GM18873 (cell line): ENCODE results near the gene DLX3.

Source experiments
- ATAC-seq: cut with Tn5 transposase; IDR thresholded peaks from one replicate; pipeline ENCODE4 v1.9.1; 2021; ENCODE audit warnings: mild to moderate bottlenecking, moderate library complexity, moderate number of reproducible peaks; ENCODE audit not compliant: unreplicated experiment, low FRiP score

DLX3 gene

DNA sequence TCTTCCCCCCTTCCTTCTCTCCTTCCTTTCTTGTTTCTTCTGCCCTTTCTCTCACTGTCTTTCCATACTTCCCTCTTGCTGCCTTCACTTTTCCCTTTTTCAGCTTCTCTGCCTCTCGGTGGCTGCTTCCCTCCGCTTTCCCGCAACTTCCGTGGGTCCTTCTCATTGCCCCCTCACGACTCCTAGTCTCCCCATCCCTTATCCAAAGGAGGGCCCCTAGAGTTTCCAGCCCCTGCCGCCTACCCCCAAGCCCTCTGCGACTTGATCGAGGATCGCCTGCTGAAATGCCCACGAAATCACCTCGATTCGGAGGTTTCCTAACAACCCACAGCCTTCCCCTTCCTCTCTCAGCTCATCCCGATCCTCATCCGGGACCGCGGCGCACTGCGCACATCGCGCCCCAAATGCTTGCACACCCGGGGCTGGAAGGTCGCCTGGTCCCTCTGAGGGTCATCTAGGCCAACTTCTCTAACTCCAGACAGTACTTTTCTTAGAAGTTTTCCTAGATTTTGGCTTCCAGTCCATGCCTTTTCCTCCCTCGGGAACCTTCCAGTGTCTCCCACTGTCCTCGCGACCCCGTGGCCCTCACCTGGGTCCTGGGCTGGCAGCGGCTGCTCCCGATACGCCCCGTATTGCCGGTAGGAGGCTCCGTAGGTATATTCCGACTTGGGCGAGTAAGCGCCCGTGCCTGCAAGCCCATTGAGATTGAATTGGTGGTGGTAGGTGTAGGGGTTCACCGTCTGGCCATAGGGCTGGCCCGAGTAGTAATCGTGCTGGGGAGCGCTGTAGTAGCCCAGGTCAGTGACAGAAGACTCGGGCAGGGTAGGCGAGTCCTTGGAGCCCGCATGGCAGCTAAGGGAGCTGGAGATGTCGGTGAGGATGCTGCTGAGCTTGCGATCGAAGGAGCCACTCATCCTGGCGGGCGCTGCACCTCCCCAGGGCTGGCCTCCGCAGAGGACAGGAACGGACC, 654 bp downstream of the DLX3 start:
- ATAC-seq, result no peak

DNA sequence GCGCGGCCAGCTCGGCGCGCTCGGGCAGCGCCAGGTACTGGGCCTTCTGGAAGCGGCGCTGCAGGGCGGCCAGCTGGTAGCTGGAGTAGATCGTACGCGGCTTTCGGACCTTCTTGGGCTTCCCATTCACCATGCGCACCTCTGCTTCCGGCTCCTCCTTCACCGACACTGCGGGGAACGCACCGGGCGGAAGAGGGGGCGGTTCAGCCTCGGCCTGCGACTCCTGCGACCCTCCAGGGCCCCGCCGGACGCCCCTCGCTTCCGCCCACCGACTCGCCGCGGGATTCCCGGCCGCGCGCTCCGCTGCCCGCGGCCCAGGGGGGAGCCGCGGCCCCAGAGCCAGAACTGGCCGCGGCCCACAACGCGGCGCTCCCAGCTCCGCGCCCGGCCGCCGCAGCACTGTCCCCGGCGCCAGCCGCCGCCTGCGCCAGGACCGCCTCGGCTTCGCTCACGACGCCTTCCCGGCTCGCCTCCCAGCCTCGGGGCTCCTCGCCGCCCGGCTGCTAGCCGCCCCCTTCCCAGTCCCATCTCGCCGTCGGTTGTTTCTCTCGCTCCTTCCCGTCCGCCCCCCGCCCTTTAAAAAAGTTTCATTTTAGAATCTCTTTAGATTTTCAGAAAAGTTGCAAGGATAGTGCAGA, 1.5 kb downstream of the DLX3 start:
- no peak for ATAC-seq

DNA sequence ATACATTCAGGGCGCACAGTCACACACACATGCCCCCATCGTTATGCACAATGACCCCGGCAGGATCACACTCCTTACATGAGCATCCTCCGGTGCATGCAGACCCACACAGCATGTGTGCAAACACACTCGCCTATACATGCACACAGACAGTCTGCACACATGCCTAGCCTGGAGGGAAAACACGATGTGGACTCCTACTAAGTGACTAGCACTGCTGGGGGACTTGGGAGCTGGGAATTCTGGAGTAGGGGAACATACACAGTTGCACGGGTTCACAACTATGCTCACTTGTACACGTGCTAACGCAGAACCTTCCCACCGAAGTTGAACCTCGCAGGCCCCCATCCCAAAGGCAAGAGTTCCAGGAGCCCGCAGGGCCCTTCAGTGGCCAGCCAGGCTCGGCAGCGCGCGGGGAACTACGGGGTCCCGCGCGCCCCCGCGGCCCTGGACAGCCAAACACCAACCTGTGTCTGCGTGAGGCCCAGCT, 2.0 kb downstream of the DLX3 start:
- no peak for ATAC-seq

DNA sequence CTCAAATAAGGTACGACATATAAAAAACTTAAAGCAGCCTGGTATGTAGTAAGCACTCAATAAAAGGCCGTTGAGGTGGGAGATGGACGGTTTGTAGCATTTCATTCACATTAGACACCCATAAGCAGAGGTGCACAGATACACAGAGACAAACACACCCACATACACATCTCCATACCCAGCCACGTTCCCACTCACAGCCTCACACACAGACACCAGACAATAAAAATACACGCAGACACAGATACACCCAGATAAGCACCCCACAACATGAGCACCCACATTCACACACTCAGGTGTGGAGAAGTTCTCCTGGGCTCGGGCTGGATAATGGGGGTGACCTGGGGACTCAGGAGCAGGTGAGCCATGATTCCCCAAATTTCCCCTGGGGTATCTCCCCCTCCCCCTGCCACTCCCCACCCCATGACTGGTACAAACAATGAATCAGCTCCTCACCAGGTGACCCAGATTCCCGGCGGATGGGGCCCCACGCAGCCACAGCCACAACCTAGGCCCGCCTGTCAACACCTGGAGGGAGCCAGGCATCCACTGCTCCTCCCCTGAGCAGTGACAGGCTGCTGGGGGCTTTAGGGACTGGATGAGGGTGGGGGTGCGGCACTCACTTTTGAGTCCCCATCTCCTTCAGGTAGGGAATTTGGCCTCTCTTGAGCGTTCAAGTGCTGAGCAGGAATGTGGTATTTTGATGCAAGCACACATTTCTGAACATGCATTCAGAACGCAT, 2.7 kb downstream of the DLX3 start:
- ATAC-seq, result no peak

DNA sequence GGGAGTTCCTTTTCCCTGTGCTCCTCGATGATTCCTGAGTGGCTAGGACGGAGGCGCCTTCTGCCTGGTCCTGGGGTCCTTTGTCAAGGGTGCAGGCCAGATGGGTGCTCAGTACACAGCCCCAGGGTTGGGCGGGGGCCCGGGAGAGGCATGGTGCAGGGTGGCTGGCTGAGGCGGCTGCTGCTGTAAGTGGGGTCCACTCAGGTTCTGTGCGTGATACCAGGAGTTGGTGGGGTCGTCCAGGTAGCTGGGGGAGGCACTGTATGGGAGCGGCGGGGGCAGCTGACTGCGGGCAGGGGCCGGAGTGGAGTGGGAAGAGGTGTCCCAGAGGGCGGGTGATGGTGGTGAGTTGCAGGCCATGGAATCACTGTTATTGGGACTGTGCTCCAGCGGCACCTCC, 3.6 kb downstream of the DLX3 start:
- ATAC-seq, result no peak

DNA sequence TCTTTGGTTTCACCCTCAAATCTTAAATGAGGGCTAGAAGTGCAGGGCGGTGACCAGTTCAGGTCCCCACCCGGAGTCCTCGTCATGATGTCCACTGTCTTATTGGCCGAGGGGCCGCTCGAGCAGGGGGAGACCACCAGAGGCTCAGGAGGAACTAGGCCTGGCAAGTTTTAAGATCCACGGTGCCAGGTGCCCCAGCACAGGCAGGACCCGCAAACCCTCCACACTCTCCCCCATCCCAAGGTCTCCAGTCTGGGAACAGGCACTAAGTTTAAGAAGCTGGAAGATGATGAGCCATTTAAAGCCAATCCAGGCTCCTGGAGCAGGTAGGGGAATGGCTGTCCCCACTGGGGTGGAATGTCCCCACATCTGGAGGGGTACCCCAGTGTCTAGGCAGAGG, 4.1 kb downstream of the DLX3 start:
- no peak for ATAC-seq

DNA sequence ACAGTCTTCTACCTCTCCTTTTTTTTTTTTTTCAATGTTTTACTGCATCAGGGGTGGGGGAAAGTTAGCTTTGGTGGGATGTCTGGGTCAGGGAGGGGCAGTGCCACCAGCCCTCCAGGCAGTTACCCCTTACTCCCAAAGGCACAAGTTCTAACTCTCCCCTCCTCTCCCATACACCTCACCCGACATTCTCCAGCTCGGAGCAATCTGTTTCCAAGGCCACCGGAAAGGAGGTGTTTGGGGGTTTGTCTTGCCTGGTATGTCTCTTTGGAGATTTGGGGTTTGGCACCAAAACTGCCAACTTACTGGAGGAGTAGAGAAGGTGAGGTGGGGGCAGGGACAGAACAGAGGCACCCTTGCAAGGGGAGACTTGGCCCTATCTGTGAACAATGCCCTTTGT, 4.7 kb downstream of the DLX3 start:
- no peak for ATAC-seq

DNA sequence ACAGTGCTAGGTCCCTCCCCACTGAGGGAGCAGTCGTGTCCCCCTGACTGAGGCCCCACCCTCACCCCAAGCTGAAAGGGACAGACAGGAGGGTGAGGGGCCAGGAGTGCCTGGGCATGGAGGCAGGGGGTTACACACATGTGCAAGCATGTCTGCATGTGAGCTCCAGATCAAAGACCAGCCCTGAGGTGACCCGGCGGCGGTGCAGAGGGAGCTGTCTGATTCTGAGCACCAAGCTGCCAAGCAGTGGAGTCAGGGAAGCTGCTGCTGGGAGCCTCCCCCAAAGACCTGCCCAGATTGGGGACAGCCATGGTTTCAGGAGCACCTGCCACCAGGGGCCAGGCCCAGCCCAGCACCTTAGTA, 5.5 kb downstream of the DLX3 start:
- ATAC-seq, result no peak

DNA sequence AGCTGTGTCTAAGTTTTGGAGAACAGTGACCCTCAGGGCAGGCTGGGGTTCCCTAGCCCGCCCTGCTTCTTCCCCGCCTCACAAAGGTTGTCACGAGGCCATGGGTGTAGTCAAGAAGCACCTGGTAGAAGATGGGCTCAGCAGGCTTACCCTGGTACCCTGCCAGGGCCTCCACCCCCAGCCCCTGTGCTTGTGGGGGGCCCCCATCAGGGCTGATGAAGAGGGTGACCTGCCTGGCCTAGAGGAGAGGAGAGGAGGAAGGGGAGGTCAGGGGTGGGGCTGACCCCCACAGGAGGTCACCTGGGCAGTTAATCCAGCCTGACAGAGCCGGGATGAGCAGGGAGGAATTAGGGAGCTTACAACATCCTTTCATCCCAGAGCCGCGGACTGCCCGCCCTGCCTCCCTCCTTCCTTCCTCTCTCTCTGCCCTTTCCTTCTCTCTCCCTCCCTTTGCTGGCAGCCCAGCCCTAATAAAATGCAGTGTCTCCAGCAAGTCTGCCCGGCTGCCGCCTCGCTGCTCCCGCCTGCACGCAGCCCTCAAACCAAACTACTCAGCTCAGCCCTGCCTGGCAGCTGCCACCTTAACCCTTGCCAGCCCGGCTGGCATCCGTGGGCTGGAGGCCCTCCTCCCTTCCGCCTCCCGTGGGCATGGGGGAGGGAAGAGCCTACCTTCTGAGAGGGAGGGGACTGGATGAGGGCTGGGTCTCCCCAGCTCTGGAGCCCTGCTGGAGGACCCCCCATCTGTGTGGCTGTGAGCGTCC, 7.2 kb downstream of the DLX3 start:
- ATAC-seq, result no peak

DNA sequence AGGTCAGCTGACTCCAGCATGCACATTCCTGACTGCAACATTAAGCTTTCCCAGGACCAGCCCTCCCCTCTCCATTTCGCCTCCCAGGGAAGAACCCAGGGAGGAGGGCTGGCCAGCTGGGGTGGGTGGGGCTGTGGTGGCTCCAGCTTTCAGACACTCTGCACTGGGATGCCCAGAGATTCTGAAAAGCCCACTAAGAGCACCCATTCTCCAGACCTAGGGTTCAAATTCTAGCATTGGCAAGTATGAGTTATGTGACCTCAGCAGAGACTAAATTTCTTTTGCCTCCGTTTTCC, 7.8 kb downstream of the DLX3 start:
- no peak for ATAC-seq

DNA sequence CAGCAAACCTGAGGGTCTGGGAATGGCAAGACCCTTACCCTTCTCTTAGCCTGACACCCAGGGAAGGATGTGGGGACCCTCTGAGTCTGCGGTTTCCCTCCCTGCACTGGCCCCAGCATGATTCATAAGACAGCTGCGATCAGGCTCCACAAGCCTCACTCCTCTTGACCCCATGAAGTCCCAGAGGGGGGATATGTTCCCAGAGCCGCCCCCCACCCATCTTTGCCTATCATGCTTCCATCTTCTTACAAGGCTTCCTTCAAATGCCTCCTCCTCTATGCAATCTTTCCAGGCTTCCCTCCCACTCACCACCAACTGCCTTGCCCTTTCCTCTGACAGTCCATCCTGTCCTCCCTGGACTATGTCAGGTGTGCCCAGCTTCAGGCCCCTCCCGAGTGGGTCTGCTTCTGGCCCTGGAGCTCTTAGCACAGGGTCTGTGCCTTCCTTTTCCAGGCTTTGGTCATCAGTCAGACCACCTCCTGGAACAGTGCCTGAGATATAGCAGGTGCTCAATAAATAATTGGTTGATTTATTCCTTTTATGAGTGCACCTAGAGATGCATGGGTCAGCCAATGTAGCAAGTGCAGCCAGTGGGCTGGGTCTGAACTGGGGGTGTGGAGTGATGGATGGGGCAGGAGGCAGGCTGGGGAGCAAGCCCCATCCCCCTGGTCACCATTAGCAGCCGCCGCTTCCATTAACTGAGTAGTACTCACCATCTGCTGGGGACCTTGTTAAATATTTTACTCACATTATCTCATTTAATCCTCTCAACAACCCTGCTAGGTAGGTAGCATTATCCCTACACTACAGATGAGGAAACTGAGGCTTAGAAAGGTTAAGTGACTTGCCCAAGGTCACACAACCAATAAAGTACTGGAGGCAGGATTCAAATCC, 8.4 kb downstream of the DLX3 start:
- ATAC-seq, result no peak

DNA sequence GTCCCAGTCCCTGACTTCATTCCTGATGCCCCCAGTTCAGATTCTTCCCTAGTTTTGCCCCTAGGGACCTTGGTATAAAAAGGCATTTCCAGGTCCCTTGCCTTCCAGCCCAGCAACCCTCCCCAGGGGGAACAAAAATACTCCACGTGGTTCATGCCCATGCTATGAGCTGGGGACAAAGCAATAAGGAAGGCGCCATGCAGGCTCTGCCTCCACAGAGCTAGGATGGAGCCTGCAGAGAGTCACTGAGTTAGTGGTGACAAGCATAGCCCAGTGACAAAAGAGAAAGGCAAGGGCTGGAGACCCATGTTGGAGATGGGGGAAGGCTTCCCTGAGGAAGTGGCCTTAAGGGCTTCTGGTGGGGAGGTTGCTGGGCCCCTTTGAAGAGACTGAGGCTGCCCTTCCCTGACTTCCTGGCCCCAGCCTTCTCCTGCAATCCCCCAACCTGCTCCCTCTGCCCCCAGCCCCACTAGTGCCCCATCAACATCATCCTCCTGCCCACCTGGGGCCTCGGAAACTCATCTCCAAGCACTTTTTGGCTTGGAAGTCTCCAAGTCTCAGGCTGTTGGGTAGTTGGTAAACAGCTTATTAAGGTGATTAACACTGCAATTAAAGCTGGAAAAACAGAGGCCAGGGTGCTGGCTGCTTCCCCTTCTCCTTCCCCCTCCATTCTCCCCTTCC, 9.6 kb downstream of the DLX3 start:
- ATAC-seq, result no peak

DNA sequence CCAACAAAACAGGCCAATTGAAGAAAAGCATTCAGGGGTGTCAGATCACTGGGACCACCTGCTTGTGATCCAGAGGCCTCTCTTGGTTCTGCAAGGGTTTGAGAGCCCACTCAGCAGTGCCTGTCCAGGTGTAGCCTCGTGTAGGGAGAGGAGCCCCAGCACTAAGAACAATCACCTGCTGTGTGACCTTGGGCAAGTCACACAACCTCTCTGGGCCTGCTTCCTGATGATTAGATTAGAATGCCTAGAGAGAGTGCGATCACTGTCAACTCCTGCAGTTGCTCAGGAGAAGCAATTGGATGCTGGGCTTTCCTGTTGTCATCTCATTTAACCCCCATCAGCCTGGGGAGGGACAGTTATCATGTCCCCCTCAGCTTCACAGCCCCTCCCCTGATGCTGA, 10.2 kb downstream of the DLX3 start:
- no peak for ATAC-seq

DNA sequence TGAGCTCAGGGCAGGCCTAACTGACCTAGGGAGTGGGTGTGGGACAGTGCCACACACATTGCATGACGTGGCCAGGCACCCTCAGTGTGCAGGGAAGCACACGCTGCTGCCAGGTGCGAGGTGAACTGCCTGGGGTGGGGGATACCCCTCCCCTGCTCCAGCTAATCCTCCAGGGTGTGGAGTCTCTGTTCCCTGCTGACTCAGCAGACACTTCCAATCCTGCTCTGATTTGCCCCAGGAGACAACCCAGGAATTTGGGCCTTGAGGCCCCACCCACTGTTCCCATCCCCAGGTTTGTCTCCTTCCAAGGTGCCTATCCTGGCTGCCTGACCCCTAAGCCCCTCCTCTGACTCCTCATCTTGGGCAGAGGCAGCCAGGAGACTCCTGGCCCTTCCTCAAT, 10.7 kb downstream of the DLX3 start:
- no peak for ATAC-seq

DNA sequence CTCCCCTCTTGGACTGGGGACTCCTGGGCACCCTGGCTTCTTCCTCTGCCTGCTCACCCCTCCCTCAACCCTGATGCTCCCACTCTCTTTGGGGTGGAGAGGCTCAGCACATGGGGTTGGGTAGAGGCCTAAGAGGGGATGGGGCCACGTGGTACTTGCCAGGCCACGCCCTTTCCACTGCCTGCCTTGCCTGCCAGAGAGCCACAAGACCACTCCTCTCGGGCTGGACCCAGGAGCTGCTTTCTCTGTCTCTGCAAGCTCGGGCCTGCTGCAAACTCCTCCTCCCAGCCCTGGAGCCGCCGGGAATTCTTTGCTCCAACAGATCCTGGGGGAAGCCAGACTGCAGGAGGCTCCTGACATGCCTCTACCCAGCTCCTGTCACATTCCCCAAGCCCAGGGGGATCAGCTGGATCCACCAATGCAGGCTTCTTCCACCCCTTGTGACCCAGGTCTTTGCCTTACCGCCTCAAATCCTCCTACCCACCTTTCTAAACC, 14.3 kb downstream of the DLX3 start:
- no peak for ATAC-seq

DNA sequence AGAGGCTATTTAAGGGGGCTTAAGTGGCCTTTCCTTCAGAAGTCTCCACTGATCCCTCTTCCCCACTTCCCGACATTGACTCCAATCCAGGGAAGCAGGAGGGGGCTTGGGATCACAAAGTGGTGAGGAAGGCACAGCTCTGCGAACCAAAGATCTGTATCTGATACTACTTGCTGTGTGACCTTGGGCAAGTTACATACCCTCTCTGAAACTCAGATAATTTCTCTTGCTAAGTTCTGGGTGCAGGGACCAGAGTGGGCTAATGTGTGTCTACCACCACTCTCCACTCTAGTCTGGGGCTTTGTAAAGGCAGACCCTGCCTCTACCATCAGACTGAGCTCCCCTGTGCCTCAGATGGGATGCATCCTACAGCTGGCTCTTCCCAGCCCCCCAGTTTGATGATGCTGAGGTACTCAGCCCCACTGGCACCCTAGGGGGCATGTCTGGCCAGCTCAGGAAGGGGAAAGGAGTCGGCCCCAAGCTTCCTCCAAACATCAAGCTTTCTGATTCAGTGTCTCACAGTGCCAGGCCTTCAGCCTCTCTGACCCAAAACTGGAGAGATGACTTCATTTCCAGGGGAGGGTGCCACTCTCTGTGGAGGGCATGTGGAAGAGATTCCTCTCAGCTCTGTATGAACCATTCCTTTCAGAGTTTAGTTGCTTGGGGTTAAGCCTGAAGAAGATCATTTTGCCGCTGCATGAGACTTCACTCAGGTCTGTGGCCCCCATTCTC, 15.1 kb downstream of the DLX3 start:
- no peak for ATAC-seq

DNA sequence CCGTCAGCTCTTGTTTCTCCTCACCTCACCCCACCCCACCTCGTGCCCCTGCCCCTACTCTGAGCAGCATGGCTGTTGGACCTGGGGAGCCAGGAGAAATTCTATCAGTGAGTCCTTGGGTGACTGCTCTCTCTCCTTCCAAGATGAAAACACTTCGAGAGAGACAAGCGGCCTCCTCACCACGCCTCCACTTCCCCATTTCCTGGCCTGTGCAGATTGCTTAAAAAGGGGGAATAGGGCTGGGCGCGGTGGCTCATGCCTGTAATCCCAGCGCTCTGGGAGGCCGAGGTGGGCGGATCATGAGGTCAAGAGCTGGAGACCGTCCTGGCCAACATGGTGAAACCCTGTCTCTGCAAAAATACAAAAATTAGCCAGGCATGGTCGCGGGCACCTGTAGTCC, 16.5 kb downstream of the DLX3 start:
- no peak for ATAC-seq
